HFFc6 (cell line): ENCODE results near the gene CCSER1. TPM values are rescaled to one million over a fixed set of nuclear protein-coding genes. Genes with fewer than 3 reads are reported as not detected.
"Not testable (repeated sequence)": the region's sequence is repeated elsewhere in the genome, so short reads cannot be mapped to it uniquely, and the experiment has no call there.

ENCODE experiments used
- DNase-seq: peaks from one replicate; pipeline ENCODE4 v3.0.0-alpha.2; 2018
- H3K27ac Mint-ChIP-seq: 2 replicates; pipeline ENCODE4 v1.8.0; 2020; ENCODE audit warnings: mild to moderate bottlenecking, mixed read lengths
- H3K27me3 Mint-ChIP-seq: 2 replicates; pipeline ENCODE4 v1.8.0; 2021; ENCODE audit warnings: mild to moderate bottlenecking, moderate library complexity, mixed read lengths; ENCODE audit not compliant: insufficient read depth
- H3K36me3 Mint-ChIP-seq: 2 replicates; pipeline ENCODE4 v1.8.0; 2021; ENCODE audit warnings: low read depth, mixed read lengths
- H3K4me1 Mint-ChIP-seq: 2 replicates; pipeline ENCODE4 v1.8.0; 2020; ENCODE audit warnings: low read depth, mixed read lengths
- H3K4me3 Mint-ChIP-seq: 2 replicates; pipeline ENCODE4 v1.8.0; 2020; ENCODE audit warnings: mild to moderate bottlenecking, moderate library complexity, mixed read lengths
- H3K9me3 Mint-ChIP-seq: 2 replicates; pipeline ENCODE4 v1.8.0; 2020; ENCODE audit warnings: mild to moderate bottlenecking, mixed read lengths
- total RNA-seq, 6 experiments: library from RNA; stranded (reverse); fragmentation: NEBNext Ultra II Directional; extraction: Animal tissue kit (Norgen Biotek cat#: 25700); gene quantifications; 2 replicates in 1 of 6; 3 replicates in 5 of 6; pipeline ENCODE4 v1.2.3, GENCODE V29; 2021
- TF ChIP-seq, protein P1 (sequence below): fragments of 200-600 bp; sonication (generic); IDR thresholded peaks from 2 replicates; pipeline ENCODE4 v1.5.0; 2021; ENCODE audit warnings: antibody characterized with exemption, mild to moderate bottlenecking

Gene CCSER1
- total RNA-seq, 6 experiments from 2014 or later = not detected

DNA sequence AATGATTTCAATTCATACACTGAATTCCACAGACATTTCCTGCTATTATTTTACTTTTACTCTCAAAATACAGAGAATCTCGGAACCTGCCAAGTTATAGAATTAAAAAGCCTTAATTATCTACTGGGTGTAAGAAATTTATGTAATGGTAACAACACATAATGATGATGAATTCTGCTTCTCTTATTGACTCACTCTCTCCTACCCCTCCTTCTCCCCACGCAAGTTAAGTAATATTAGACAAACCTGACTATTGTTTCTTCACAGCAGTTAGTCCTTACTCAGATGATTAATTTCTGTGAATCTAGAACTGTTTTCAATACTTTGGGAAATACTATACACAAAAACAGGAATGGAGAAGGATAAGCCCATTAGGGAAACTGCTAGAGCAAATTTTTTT, 762.0 kb downstream of the CCSER1 start:
- Mint-ChIP-seq H3K4me3 (no peak overlapping the region), H3K27me3 (no peaks in the 10 kb centered on the region), H3K4me1 (no peaks in the 10 kb centered on the region), H3K9me3 (peaks cover 25% of the 10 kb centered on the region), H3K27ac (no peak overlapping the region), H3K36me3 (0 out of 2 replicates have a peak, but pooled peaks cover 4% of the 10 kb centered on the region)
- DNase-seq = no peak
- TF ChIP-seq, protein P1, sequence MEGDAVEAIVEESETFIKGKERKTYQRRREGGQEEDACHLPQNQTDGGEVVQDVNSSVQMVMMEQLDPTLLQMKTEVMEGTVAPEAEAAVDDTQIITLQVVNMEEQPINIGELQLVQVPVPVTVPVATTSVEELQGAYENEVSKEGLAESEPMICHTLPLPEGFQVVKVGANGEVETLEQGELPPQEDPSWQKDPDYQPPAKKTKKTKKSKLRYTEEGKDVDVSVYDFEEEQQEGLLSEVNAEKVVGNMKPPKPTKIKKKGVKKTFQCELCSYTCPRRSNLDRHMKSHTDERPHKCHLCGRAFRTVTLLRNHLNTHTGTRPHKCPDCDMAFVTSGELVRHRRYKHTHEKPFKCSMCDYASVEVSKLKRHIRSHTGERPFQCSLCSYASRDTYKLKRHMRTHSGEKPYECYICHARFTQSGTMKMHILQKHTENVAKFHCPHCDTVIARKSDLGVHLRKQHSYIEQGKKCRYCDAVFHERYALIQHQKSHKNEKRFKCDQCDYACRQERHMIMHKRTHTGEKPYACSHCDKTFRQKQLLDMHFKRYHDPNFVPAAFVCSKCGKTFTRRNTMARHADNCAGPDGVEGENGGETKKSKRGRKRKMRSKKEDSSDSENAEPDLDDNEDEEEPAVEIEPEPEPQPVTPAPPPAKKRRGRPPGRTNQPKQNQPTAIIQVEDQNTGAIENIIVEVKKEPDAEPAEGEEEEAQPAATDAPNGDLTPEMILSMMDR = no peak

DNA sequence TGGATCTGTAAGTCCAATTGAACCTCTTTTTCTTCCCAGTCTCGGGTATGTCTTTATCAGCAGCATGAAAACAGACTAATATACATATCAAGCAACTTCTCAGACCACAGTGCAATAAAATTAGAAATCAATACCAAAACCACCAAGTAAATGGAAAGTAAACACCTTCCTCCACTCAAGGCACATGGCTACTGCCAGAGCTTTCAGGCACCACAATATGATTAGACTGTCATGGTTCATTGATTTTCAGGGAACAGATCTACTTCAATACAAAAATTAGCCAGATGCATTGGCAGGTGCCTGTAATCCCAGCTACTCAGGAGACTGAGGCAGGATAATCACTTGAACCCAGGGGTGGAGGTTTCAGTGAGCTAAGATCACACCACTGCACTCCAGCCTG, 776.2 kb downstream of the CCSER1 start:
- DNase-seq, H3K4me1 Mint-ChIP-seq, H3K27me3 Mint-ChIP-seq, H3K36me3 Mint-ChIP-seq, H3K4me3 Mint-ChIP-seq, H3K27ac Mint-ChIP-seq: not testable (repeated sequence)
- peaks cover 61% of the 10 kb centered on the region for H3K9me3 Mint-ChIP-seq

GRCh38 chr4:90904021-90904420, 776.8 kb downstream of the CCSER1 start:
- H3K27me3 Mint-ChIP-seq = no peaks in the 10 kb centered on the region
- TF ChIP-seq, protein P1 = no peak
- no peak for DNase-seq
- H3K4me1 Mint-ChIP-seq = no peaks in the 10 kb centered on the region
- no peaks in the 10 kb centered on the region for H3K36me3 Mint-ChIP-seq
- no peak overlapping the region for H3K27ac Mint-ChIP-seq
- H3K9me3 Mint-ChIP-seq = peaks cover 56% of the 10 kb centered on the region
- no peak overlapping the region for H3K4me3 Mint-ChIP-seq

GRCh38 chr4:90906239-90906638, 779.0 kb downstream of the CCSER1 start:
- Mint-ChIP-seq H3K4me3 (no peak overlapping the region), H3K27me3 (no peaks in the 10 kb centered on the region), H3K27ac (no peak overlapping the region), H3K36me3 (no peaks in the 10 kb centered on the region), H3K4me1 (no peaks in the 10 kb centered on the region), H3K9me3 (peaks cover 41% of the 10 kb centered on the region)
- TF ChIP-seq, protein P1 = no peak
- no peak for DNase-seq

DNA sequence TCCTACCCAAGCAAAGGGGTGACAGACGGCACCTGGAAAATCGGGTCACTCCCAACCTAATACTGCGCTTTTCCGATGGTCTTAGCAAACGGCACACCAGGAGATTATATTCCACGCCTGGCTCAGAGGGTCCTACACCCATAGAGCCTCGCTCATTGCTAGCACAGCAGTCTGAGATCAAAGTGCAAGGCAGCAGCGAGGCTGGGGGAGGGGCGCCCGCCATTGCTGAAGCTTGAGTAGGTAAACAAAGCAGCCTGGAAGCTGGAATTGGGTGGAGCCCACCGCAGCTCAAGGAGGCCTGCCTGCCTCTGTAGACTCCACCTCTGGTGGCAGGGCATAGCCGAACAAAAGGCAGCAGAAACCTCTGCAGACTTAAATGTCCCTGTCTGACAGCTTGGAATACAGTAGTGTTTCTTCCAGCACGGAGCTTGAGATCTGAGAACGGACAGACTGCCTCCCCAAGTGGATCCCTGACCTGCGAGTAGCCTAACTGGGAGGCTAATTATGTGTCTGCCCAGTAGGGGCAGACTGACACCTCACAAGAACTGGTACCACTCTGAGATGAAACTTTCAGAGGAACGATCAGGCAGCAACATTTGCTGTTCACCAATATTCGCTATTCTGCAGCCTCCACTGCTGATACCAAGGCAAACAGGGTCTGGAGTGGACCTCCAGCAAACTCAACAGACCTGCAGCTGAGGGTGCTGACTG, 784.7 kb downstream of the CCSER1 start:
- not testable (repeated sequence) for H3K27me3 Mint-ChIP-seq, H3K27ac Mint-ChIP-seq, DNase-seq, H3K4me1 Mint-ChIP-seq, H3K36me3 Mint-ChIP-seq, H3K4me3 Mint-ChIP-seq
- peaks cover 48% of the 10 kb centered on the region for H3K9me3 Mint-ChIP-seq

DNA sequence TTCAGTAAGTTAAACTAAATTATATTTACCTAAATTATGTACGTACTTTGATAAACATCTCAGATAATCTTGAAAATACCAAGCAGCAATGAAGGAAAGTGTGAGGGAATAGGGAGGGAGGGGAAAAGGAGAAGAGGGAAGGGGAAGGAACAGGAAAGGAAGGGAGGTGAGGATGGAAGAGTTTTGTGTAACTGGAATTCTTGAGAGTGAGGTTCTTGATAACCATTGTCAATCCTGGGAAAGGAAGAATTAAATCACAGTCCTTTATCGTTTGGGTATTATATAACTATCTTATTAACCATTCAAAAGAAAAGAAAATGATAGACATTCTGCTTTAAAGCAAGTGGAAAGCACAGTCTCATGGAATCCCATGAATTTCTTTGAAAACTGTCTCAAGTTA, 795.0 kb downstream of the CCSER1 start:
- peaks cover 4% of the 10 kb centered on the region; the same call in 1 of the 2 replicates for H3K9me3 Mint-ChIP-seq
- no peaks in the 10 kb centered on the region for H3K36me3 Mint-ChIP-seq
- H3K27ac Mint-ChIP-seq = no peak overlapping the region
- H3K27me3 Mint-ChIP-seq = no peaks in the 10 kb centered on the region
- TF ChIP-seq, protein P1 = no peak
- DNase-seq = no peak
- no peak overlapping the region for H3K4me3 Mint-ChIP-seq
- no peaks in the 10 kb centered on the region for H3K4me1 Mint-ChIP-seq

- Mint-ChIP-seq H3K27me3 (no peaks in the 10 kb centered on the region), H3K36me3 (no peaks in the 10 kb centered on the region)
Observed at GRCh38 chr4:90926957-90927356, 799.8 kb downstream of the CCSER1 start.

More at GRCh38 chr4:90926957-90927356, 799.8 kb downstream of the CCSER1 start:
- Mint-ChIP-seq H3K27ac (no peak overlapping the region), H3K9me3 (peaks cover 4% of the 10 kb centered on the region), H3K4me3 (no peak overlapping the region), H3K4me1 (no peaks in the 10 kb centered on the region)
- DNase-seq = no peak
- TF ChIP-seq, protein P1 = no peak
